NB4 (cell line): ENCODE measurements around the gene SETD5.

ENCODE experiments used
- DNase-seq: peaks from one replicate; pipeline ENCODE4 v3.0.0; 2010; ENCODE audit warnings: low read depth
- H3K4me3 ChIP-seq: one replicate; pipeline ENCODE4 v1.5.1; 2011; ENCODE audit warnings: mild to moderate bottlenecking, low read depth, low read length, moderate library complexity
- MYC ChIP-seq: IDR thresholded peaks from 2 replicates; pipeline ENCODE4 v1.6.1; 2011; ENCODE audit warnings: low read depth, low read length
- POLR2A ChIP-seq: IDR thresholded peaks from 2 replicates; pipeline ENCODE4 v1.6.1; 2011; ENCODE audit warnings: mild to moderate bottlenecking; ENCODE audit not compliant: insufficient read length; ENCODE audit errors: extremely low read depth
- TF ChIP-seq, protein P1 (sequence below): IDR thresholded peaks from one replicate; pipeline ENCODE4 v1.5.1; 2012; ENCODE audit warnings: low read depth, low read length
- TF ChIP-seq, protein P2 (sequence below): IDR thresholded peaks from 2 replicates; pipeline ENCODE4 v1.6.1; 2011; ENCODE audit warnings: low read depth, low read length

Gene SETD5

DNA sequence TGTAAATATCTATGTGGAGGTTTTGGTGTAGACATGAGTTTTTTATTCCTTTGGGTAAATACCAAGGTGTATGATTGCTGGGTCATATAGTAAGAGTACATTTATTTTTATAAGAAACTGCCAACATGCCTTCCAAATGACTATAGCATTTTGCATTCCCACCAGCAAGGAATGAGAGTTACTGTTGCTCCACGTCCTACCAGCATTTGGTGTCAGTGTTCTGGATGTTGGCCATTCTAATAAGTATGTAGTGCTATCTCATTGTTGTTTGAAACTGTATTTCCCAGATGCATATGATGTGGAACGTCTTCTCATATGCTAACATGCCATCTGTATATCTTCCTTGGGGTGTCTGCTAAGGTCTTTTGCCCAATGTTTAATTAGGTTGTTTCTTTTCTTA is 117.5 kb downstream of the SETD5 start:
- DNase-seq = no peak
- H3K4me3 ChIP-seq = no peak overlapping the region
- TF ChIP-seq, protein P1, sequence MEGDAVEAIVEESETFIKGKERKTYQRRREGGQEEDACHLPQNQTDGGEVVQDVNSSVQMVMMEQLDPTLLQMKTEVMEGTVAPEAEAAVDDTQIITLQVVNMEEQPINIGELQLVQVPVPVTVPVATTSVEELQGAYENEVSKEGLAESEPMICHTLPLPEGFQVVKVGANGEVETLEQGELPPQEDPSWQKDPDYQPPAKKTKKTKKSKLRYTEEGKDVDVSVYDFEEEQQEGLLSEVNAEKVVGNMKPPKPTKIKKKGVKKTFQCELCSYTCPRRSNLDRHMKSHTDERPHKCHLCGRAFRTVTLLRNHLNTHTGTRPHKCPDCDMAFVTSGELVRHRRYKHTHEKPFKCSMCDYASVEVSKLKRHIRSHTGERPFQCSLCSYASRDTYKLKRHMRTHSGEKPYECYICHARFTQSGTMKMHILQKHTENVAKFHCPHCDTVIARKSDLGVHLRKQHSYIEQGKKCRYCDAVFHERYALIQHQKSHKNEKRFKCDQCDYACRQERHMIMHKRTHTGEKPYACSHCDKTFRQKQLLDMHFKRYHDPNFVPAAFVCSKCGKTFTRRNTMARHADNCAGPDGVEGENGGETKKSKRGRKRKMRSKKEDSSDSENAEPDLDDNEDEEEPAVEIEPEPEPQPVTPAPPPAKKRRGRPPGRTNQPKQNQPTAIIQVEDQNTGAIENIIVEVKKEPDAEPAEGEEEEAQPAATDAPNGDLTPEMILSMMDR = no peak
- TF ChIP-seq, protein P2, sequence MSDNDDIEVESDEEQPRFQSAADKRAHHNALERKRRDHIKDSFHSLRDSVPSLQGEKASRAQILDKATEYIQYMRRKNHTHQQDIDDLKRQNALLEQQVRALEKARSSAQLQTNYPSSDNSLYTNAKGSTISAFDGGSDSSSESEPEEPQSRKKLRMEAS = no peak
- TF ChIP-seq POLR2A = no peak
- TF ChIP-seq MYC = no peak

DNA sequence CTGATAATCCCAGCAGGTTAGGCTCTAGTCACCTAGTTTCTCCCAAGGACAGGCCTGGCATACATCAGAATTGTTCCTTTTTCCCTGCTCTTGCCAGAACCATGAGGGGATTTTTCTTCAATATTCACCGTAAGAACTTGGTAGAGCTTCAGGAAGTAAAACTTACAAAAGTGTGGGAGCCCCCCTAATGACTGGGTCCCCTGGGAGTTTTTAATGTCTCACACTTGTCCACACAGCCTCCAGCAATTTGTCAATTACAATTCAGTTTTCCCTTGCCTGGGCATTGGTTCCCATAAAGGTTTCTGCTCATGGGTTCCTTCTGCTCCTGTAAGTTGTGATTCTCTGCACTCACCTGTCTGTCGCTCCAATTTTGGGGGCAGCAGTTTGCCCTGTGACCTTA is 127.7 kb downstream of the SETD5 start:
- TF ChIP-seq MYC (no peak), POLR2A (no peak)
- TF ChIP-seq, protein P2 = no peak
- TF ChIP-seq, protein P1 = no peak
- DNase-seq = no peak
- H3K4me3 ChIP-seq = no peak overlapping the region
